T-helper 1 cell treated with Interleukin-12 subunit alpha and Interleukin-12 subunit beta and Interleukin-4 antibody, amounts not matched to agents 30 ng/mL and 1 ng/mL, for 36 hours (primary cell): ENCODE results near the gene STX16. TPM values are rescaled to one million over a fixed set of nuclear protein-coding genes. Genes with fewer than 3 reads are reported as not detected.

Experiments
- intact Hi-C: fragments of 100-400 bp; cut with micrococcal nuclease; formaldehyde crosslinking; loops from one replicate; pipeline ENCODE4 v1.15.1; 2024
- total RNA-seq: library from RNA; stranded (reverse); gene quantifications from 2 replicates; pipeline ENCODE4 v1.2.3, GENCODE V29; 2022

Gene STX16
- total RNA-seq = 138 and 140 TPM in 2 replicates

GRCh38 chr20:58650776-58651558, at the start of gene STX16:
Gene STX16, plus strand, starts transcription at chr20:58651283. Its CDS starts 724 bp downstream, at chr20:58652007.
- intact Hi-C loops = loop anchor here (1.0 to 10.0 kb wide), 5 partner anchors 52 to 1291 kb away; partner anchors contain the start of genes FAM217B, NELFCD, PMEPA1 and PPP1R3D

GRCh38 chr20:58602124-58602523, 49.0 kb upstream of the STX16 start:
- intact Hi-C loops = no loop called here

DNA sequence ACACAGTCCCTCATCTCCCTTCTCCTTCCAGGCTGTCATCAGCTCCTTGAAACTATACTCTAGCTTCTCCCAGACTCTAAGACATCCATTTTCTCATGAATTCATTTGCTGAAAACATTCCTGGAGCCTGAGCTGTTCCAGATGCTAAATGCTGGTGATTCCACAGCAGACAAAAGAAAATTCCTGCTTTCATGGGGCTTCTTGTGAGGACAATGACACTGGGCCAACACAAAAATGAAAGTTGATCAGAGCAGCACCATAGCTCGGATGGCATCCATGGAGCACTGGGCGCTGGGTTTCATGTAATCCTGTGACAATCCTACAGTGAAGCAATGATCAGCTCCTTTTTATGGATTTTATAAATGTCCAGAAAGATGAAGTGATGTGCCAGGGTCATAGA, 47.4 kb upstream of the STX16 start:
- intact Hi-C loops = no loop called here

- intact Hi-C loops = no loop called here
Observed at GRCh38 chr20:58604128-58604881, 46.8 kb upstream of the STX16 start.

- intact Hi-C loops = no loop called here
Observed at GRCh38 chr20:58605292-58606065, 45.6 kb upstream of the STX16 start.

DNA sequence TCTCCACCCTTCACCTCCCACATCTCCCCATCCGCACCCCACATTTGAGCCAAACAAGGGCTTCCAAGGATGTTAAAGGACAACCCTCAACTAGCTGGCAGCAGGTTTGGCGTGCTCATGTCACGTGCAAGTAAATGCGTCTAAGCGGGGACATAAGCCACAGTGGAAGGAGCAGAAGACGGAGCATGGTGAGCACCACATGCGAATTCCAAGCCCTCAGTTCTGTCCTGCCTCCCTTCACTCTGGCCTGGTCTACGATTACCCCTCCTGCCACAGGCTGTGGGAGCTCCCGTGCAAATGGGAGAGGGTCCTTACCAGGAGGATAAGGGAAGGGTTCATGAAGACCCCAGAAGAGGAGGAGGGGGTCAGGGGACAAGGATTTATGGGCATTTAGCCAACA, 44.9 kb upstream of the STX16 start:
- intact Hi-C loops = no loop called here

DNA sequence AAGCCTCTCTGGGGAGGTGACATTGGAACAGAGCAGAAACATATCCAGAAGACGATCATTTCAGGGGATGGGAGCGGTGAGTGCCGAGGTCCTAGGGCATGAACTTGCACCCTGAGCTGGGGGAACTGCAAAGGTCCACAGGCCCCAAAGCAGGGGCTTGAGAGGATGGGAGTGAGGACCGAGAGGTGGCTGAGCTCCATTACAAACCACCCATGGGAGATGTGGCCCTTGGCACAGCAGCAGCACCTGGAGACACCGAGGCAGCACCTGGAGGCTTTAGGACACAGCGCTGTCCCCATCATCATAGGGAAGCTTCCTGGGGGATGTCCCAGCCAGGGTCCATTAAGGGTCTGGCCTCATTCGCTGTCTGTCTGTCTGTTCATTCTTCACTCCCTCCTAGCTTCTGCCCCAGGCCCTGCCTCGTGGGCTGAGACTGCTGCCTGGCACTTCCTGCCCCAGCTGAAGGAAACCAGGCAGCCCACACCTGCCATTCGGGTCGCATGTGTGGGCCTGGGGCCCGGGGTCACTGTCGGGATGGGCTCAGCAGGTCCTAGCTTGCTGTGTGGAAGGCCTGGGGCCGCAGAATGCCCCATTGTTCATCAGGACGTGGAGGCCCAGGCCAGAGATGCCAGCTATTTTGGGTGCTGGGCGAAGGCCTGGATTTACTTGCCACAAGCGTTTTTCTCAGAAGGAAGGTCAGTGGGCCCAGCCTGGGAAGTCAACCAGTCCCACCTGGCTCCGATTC, 42.8 kb upstream of the STX16 start:
- intact Hi-C loops = no loop called here

- intact Hi-C loops = no loop called here
Observed at GRCh38 chr20:58609026-58609425, 42.1 kb upstream of the STX16 start.

DNA sequence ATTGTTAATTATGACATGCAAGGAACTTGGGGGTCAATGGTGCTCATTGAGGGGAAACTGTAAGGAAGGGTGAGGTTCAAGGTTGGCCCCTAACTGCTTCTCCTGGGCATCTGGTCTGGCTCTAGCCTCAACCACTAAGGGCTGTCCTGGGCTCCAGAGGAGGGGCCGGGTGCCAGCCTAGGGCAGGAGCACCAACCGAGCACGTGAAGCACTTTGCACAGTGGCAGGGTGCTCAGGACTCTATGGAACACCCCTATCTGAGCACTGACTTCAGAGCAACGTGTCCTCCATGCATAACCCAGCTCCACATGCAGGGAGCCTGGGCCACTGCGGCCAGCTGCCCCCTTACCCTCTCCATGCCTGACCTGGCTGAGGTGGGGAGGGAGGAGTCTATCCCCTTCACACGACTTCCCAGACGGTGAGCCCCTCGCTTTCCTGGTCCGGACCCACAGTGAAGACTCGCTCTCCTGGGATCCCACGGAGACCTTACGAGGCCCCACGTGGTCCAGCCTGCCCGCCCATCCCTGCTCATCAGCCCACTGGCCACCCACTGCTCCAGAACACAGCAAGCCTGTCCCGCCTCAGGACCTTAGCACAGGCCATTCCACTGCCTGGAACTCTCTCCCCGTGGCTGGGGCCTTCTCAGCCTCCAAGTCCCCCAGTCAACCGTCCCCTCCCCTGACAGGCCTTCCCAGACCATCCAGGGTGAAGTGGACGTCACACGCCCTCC, 40.8 kb upstream of the STX16 start:
- intact Hi-C loops = no loop called here

DNA sequence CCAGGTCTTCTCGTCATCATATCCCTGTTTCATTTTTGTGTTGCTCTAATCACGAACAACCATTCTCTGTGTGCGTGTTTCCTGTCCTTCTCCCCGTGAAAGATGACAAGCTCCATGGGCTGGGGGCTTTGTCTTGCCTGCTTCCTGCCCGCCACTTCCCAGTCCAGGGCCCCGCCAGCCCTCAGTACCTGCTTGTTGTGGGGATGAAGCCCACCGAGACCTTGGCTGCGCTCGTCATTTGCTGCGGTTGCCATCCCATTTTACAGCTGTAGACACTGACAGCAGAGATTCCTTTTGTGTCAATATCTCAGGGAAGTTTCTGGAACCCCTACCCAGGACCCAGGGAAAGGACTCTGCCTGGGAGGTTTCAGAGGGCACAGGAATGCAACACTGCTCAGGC, 40.3 kb upstream of the STX16 start:
- intact Hi-C loops = no loop called here

DNA sequence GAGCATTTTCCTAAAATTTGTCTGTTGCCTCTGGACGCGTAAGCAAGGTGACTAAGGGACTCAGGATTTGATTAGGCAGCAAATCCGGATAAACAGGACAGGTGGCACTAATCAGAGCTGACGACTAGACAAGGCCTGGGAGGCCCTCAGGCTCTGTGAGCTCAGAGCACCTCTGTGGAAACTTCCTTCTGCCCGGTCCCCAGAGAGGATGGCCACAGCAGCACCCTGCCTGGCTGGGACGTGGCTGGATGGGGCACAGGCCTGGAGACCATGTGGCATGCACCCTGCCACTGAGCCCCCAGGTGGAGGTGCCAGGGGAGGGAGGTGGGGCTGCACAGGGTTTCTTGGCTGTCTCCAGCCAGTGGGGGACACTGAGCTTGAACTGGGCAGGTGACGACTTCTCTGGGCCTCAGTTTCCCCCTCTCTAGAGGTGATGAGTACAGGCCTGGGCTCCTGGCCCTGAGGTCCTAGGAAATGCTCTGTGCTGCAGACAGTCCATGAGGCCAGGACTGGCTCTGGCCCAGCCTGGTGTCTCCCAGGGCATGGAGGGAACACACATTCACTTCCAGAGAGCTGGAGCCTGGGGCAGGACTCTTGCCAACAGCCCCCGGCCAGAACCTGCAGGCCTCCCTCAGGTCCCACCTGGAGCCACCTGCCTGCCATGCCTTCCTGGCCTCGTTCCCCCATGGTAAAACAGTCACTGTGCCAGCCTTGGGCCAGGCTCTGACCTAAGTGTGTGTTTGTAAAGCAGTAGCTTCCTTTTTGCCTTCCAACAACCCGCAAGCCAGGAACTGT, 39.6 kb upstream of the STX16 start:
- intact Hi-C loops = no loop called here

GRCh38 chr20:58612121-58612691, 38.9 kb upstream of the STX16 start:
- intact Hi-C loops = no loop called here

DNA sequence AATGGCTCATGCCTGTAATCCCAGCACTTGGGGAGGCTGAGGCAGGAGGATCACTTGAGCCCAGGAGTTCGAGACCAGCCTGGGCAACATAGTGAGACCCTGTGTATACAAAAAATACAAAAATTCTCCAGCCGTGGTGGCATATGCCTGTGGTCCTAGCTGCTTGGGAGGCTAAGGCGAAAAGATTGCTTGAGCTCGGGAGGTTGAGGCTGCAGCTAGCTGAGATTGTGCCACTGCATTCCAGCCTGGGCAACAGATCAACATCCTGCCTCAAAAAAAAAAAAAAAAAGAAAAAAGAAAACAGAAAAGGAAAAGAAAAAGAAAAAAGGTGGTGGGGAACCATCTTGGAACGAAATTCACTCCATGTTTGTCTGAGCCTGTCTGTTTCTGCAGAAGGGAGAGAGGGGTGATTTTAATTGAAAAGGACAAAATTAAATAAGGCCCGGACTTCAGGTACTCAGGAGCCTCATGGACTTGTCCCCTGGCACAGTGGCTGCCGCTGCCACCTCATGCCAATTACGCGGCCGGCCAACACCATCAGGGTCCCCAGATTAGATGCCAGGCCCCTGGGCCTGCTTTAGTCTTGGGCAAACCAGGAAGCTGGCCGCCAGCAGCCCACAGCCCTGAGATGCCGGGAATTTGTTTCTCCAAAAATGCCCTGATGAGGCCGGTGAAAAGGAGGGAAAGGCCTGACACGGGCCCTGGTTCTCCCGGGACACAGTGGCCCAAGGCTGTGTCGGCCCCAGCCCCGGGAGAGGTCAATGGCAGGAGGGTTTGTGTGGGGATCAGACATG, 37.8 kb upstream of the STX16 start:
- intact Hi-C loops = no loop called here

GRCh38 chr20:58614366-58614765, 36.7 kb upstream of the STX16 start:
- intact Hi-C loops = no loop called here

DNA sequence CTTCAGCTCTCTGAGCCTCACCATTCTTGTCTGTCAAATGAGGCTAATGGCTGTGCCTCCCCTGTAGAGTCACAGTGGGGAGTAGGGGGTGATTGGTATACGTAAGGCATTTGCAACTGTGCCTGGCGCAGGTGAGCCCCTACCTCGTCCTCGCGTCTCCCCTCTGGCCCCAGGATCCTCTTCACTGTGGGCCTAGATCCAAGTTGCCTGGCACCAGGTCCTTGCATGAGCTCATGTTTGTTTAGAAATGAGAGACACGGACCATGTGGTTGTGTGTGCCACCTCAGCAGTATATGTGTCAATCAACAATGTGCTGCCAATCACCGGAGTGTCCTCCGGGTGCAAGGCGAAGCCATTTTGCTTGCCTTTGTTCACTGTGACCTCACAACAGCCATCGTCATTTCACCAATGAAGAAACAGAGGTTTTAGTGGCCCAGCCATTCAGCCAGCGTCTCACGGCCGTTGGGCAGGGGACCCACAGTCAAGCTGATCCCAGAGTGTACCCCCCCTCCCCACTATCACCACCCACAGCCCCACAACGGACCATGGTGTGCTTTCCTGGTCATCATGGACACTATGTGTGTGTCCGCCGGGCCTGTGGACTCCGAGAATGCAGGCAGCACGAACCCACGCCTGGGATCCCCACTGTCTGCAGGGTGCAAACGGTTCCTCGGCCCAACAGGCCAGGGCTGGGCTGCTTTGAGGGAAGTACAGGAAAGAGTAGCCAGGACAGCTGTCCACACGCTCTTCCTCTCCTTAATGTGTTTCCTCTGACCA, 35.9 kb upstream of the STX16 start:
- intact Hi-C loops = no loop called here

- intact Hi-C loops = no loop called here
Observed at GRCh38 chr20:58616411-58616810, 34.7 kb upstream of the STX16 start.

DNA sequence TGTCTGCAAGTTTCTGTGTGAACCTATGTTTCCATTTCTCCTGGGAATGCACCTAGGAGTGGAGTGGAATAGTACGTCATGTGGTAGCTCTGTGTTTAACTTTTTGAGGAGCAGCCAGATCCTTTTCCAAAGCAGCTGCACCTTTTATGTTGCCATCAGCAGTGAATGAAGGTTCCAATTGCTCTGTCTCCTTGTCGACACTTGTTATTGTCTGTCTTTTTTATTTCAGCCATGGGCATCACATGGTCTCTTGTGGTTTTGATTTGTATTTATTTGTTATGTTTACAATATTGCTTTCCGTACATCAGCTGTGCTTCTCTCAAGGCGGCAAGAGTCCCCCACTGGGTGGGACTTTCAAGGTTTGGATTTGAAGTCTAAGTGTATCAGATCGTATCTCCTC, 33.9 kb upstream of the STX16 start:
- intact Hi-C loops = no loop called here
